Measurements from ENCODE around the gene TIMM13. TPM values are rescaled to one million over a fixed set of nuclear protein-coding genes. Genes with fewer than 3 reads are reported as not detected.

TIMM13 gene
- polyA plus RNA-seq, 3 donors: 17.3 to 89.3 (median 72.4) TPM

DNA sequence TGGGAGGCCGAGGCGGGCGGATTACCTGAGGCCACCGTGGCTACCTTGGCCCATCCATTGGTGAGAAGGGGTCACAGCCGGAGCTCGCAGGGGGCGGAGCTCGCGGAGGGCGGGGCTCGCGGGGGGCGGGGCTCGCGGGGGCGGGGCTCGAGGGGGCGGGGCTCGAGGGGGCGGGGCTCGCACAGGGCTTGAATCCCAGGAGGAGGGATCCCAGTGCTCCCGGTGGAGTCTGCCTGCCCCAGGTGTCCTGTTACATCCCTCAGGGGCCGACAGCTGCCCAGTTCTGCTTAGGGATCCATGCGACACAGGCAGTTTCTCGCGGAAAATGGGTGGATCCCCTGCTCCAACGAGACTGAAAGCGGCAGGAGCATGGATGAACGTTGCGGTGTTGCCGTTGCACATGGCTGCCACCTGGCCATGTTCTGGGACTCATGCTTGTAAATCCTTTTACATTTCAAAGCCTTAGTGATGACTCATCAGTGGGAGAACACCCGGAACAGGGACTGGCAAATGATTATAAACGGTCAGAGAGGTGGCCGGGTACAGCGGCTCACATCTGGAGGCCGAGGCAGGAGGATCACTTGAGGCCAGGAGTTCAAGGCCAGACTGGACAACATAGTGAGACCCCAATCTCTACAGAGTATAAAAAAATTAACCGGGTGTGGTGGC, 42.2 kb downstream of the TIMM13 start:
- H3K4me1 Mint-ChIP-seq: peaks cover 27% of the 10 kb centered on the region
- Histone ChIP-seq H2AFZ (ENCODE audit: insufficient read depth, low read depth, low read length, poor library complexity, severe bottlenecking) (no peak overlapping the region), H3K27me3 (ENCODE audit: control insufficient read depth in 2 of 2, insufficient read depth in 2 of 2, low read length in 2 of 2) (no peaks in the 10 kb centered on the region), H3K79me2 (ENCODE audit: insufficient read depth, low read length) (no peaks in the 10 kb centered on the region), H3K4me1 (ENCODE audit: control insufficient read depth in 1 of 2, insufficient read depth in 2 of 2, low read length in 2 of 2) (peaks cover 21 to 25% of the 10 kb centered on the region in 2 donors), H3K36me3 (replicated peaks in 1 of 2; ENCODE audit: control insufficient read depth in 1 of 2, insufficient read depth in 2 of 2, low read length in 2 of 2) (no peaks in the 10 kb centered on the region), H3K4me3 (replicated peaks in 1 of 3; ENCODE audit: low read depth in 2 of 3, low read length in 3 of 3) (no peak overlapping the region), H3K4me2 (replicated peaks; ENCODE audit: extremely low read depth, low read length, poor library complexity, severe bottlenecking) (peak overlapping the region; percentile 30), H3K9me3 (replicated peaks in 1 of 2; ENCODE audit: control insufficient read depth in 1 of 2, insufficient read depth in 1 of 2, low read length in 2 of 2) (peaks cover 8 to 9% of the 10 kb centered on the region in 2 donors), H3K27ac (ENCODE audit: low read depth in 1 of 2, low read length in 2 of 2) (no peak overlapping the region), H4K20me1 (ENCODE audit: insufficient read depth, low read length) (no peaks in the 10 kb centered on the region), H3K9ac (ENCODE audit: insufficient read depth, low read length, poor library complexity, severe bottlenecking) (no peak overlapping the region)
- peaks cover 0 to 14% (median 8%) of the 10 kb centered on the region in 7 donors for H3K9me3 Mint-ChIP-seq
- TF ChIP-seq, protein P1, sequence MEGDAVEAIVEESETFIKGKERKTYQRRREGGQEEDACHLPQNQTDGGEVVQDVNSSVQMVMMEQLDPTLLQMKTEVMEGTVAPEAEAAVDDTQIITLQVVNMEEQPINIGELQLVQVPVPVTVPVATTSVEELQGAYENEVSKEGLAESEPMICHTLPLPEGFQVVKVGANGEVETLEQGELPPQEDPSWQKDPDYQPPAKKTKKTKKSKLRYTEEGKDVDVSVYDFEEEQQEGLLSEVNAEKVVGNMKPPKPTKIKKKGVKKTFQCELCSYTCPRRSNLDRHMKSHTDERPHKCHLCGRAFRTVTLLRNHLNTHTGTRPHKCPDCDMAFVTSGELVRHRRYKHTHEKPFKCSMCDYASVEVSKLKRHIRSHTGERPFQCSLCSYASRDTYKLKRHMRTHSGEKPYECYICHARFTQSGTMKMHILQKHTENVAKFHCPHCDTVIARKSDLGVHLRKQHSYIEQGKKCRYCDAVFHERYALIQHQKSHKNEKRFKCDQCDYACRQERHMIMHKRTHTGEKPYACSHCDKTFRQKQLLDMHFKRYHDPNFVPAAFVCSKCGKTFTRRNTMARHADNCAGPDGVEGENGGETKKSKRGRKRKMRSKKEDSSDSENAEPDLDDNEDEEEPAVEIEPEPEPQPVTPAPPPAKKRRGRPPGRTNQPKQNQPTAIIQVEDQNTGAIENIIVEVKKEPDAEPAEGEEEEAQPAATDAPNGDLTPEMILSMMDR (IDR thresholded peaks at IDR 0.05): no peak
- peaks cover 3 to 9% (median 8%) of the 10 kb centered on the region in 3 donors for H3K27me3 Mint-ChIP-seq (ENCODE audit: low read depth in 3 of 3)
- intact Hi-C loops (cut with micrococcal nuclease): no loop called here
- H3K4me3 Mint-ChIP-seq: peak overlapping the region in 1 of 2 donors; percentile 42
- peak overlapping the region in 1 of 7 donors; percentile 78 for H3K27ac Mint-ChIP-seq
- 39% methylated on average over 12 of the region's 37 CpGs for WGBS (ENCODE audit: insufficient coverage)
- no peaks in the 10 kb centered on the region for H3K36me3 Mint-ChIP-seq
- peak in 2 of 3 donors; percentile 17 to 47 for DNase-seq

DNA sequence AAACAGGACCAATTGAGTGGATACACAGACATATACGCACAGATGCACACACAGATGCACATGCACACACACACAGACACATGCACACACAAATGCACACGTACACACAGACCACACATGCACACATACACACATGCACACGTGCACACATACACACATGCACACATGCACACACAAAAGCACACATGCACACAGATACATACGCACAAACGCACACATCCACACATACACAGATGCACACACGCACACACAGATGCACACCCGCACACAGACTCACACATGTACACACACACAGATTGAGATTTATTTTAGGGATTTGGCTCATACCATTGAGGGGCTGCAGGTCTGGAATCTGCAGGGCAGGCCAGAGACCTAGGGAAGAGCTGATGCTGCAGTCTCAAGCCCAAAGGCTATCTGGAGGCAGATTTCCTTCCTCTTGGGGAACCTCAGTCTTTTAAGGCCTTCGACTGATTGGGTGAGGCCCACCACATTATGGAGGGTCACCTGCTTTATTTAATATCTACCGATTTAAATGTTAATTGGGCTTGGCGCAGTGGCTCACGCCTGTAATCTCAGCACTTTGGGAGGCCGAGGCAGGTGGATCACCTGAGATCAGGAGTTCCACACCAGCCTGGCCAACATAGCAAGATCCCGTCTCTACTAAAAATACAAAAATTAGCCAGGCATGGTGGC, 44.7 kb downstream of the TIMM13 start:
- no peak overlapping the region for H3K4me2 ChIP-seq (replicated peaks; ENCODE audit: extremely low read depth, low read length, poor library complexity, severe bottlenecking)
- peaks cover 21 to 25% of the 10 kb centered on the region in 2 donors for H3K4me1 ChIP-seq (ENCODE audit: control insufficient read depth in 1 of 2, insufficient read depth in 2 of 2, low read length in 2 of 2)
- peaks cover 17 to 37% (median 25%) of the 10 kb centered on the region in 7 donors for H3K9me3 Mint-ChIP-seq
- H3K4me3 ChIP-seq (replicated peaks in 1 of 3; ENCODE audit: low read depth in 2 of 3, low read length in 3 of 3): no peak overlapping the region
- H3K9ac ChIP-seq (ENCODE audit: insufficient read depth, low read length, poor library complexity, severe bottlenecking): no peak overlapping the region
- DNase-seq: no peak
- no peaks in the 10 kb centered on the region for H3K36me3 ChIP-seq (replicated peaks in 1 of 2; ENCODE audit: control insufficient read depth in 1 of 2, insufficient read depth in 2 of 2, low read length in 2 of 2)
- peak overlapping the region in 3 of 7 donors; percentile 30 to 79 (median 75) for H3K27ac Mint-ChIP-seq
- H3K27ac ChIP-seq (ENCODE audit: low read depth in 1 of 2, low read length in 2 of 2): no peak overlapping the region
- H3K4me1 Mint-ChIP-seq: peaks cover 29% of the 10 kb centered on the region
- peaks cover 14 to 33% of the 10 kb centered on the region in 2 donors for H3K9me3 ChIP-seq (replicated peaks in 1 of 2; ENCODE audit: control insufficient read depth in 1 of 2, insufficient read depth in 1 of 2, low read length in 2 of 2)
- no peak overlapping the region for H3K4me3 Mint-ChIP-seq
- intact Hi-C loops (cut with micrococcal nuclease): no loop called here
- no peaks in the 10 kb centered on the region for H3K79me2 ChIP-seq (ENCODE audit: insufficient read depth, low read length)
- peaks cover 0 to 4% of the 10 kb centered on the region in 2 donors for H3K36me3 Mint-ChIP-seq
- WGBS (ENCODE audit: insufficient coverage): 93% methylated on average over 8 of the region's 13 CpGs
- peaks cover 3 to 6% (median 3%) of the 10 kb centered on the region in 3 donors for H3K27me3 Mint-ChIP-seq (ENCODE audit: low read depth in 3 of 3)
- no peaks in the 10 kb centered on the region for H4K20me1 ChIP-seq (ENCODE audit: insufficient read depth, low read length)
- no peaks in the 10 kb centered on the region for H3K27me3 ChIP-seq (ENCODE audit: control insufficient read depth in 2 of 2, insufficient read depth in 2 of 2, low read length in 2 of 2)
- H2AFZ ChIP-seq (ENCODE audit: insufficient read depth, low read depth, low read length, poor library complexity, severe bottlenecking): no peak overlapping the region
- TF ChIP-seq, protein P1 (IDR thresholded peaks at IDR 0.05): no peak

All from CD14-positive monocyte (primary cell).